ENCODE results near the gene PITX2. TPM values are rescaled to one million over a fixed set of nuclear protein-coding genes. Genes with fewer than 3 reads are reported as not detected.

The PITX2 gene
- polyA plus RNA-seq, 1 donor (not counting 4 experiments of a cell fraction or from before 2014, with no cell fraction given): not detected

- Histone ChIP-seq H3K36me3 (ENCODE audit: control insufficient read depth in 2 of 2, extremely low read depth in 1 of 2, insufficient read depth in 2 of 2, low read length in 2 of 2) (no peaks in the 10 kb centered on the region), H2AFZ (ENCODE audit: control insufficient read depth, low read length) (no peak overlapping the region), H3K4me1 (ENCODE audit: control insufficient read depth, extremely low read depth, insufficient read depth, low read length) (no peaks in the 10 kb centered on the region), H3K79me2 (ENCODE audit: control insufficient read depth, insufficient read depth, low read length) (no peaks in the 10 kb centered on the region), H3K27me3 (ENCODE audit: control insufficient read depth, extremely low read depth, insufficient read depth, low read length) (peaks cover 93% of the 10 kb centered on the region), H3K27ac (ENCODE audit: control insufficient read depth, insufficient read depth, low read length) (no peak overlapping the region), H3K9ac (ENCODE audit: control insufficient read depth, extremely low read depth, insufficient read depth, low read length) (no peak overlapping the region), H3K4me2 (ENCODE audit: control insufficient read depth, extremely low read depth, insufficient read depth, low read depth, low read length) (no peak overlapping the region), H3K9me3 (ENCODE audit: control insufficient read depth, low read depth, low read length) (peaks cover 2% of the 10 kb centered on the region), H3K4me3 (ENCODE audit: control insufficient read depth in 2 of 3, extremely low read depth in 1 of 3, insufficient read depth in 2 of 3, low read depth in 1 of 3, low read length in 3 of 3) (no peak overlapping the region), H4K20me1 (ENCODE audit: control insufficient read depth, extremely low read depth, insufficient read depth, low read length) (no peaks in the 10 kb centered on the region), H3K9me1 (ENCODE audit: control insufficient read depth, extremely low read depth, insufficient read depth, low read length) (no peaks in the 10 kb centered on the region)
- dilution Hi-C loops (cut with MboI; ENCODE audit: extremely low pct_ligation_motif_present, low sequenced_read_pairs): loop anchor here (25.0 kb wide), 1 partner anchor 325 kb away; no protein-coding TSS in a partner anchor
- TF ChIP-seq CTCF (optimal IDR thresholded peaks at IDR 0.05 in 1 of 3, IDR thresholded peaks at IDR 0.05 in 1 of 3, conservative IDR thresholded peaks at IDR 0.05 in 1 of 3; ENCODE audit: extremely low read depth in 1 of 3, insufficient read depth in 2 of 3, low read length in 3 of 3) (no peak), EZH2 (IDR thresholded peaks at IDR 0.05; ENCODE audit: low read length) (peak; percentile 26)
- FAIRE-seq (no peak), DNase-seq (ENCODE audit: low read depth, low spot score) (no peak)
These were observed 14.0 kb upstream of the PITX2 start for GRCh38 chr4:110636680-110637407.

- H2AFZ ChIP-seq (ENCODE audit: control insufficient read depth, low read length): no peak overlapping the region
- no peaks in the 10 kb centered on the region for H3K4me1 ChIP-seq (ENCODE audit: control insufficient read depth, extremely low read depth, insufficient read depth, low read length)
- TF ChIP-seq EZH2 (IDR thresholded peaks at IDR 0.05; ENCODE audit: low read length) (peak; percentile 15), CTCF (optimal IDR thresholded peaks at IDR 0.05 in 1 of 3, IDR thresholded peaks at IDR 0.05 in 1 of 3, conservative IDR thresholded peaks at IDR 0.05 in 1 of 3; ENCODE audit: extremely low read depth in 1 of 3, insufficient read depth in 2 of 3, low read length in 3 of 3) (no peak)
- peaks cover 91% of the 10 kb centered on the region for H3K27me3 ChIP-seq (ENCODE audit: control insufficient read depth, extremely low read depth, insufficient read depth, low read length)
- no peak for DNase-seq (ENCODE audit: low read depth, low spot score)
- no peak overlapping the region for H3K4me3 ChIP-seq (ENCODE audit: control insufficient read depth in 2 of 3, extremely low read depth in 1 of 3, insufficient read depth in 2 of 3, low read depth in 1 of 3, low read length in 3 of 3)
- H4K20me1 ChIP-seq (ENCODE audit: control insufficient read depth, extremely low read depth, insufficient read depth, low read length): no peaks in the 10 kb centered on the region
- no peak overlapping the region for H3K27ac ChIP-seq (ENCODE audit: control insufficient read depth, insufficient read depth, low read length)
- H3K9ac ChIP-seq (ENCODE audit: control insufficient read depth, extremely low read depth, insufficient read depth, low read length): no peak overlapping the region
- dilution Hi-C loops (cut with MboI; ENCODE audit: extremely low pct_ligation_motif_present, low sequenced_read_pairs): loop anchor here (25.0 kb wide), 1 partner anchor 326 kb away; no protein-coding TSS in a partner anchor
- no peak overlapping the region for H3K4me2 ChIP-seq (ENCODE audit: control insufficient read depth, extremely low read depth, insufficient read depth, low read depth, low read length)
- H3K9me1 ChIP-seq (ENCODE audit: control insufficient read depth, extremely low read depth, insufficient read depth, low read length): no peaks in the 10 kb centered on the region
- no peaks in the 10 kb centered on the region for H3K79me2 ChIP-seq (ENCODE audit: control insufficient read depth, insufficient read depth, low read length)
- no peak for FAIRE-seq
- peaks cover 2% of the 10 kb centered on the region for H3K9me3 ChIP-seq (ENCODE audit: control insufficient read depth, low read depth, low read length)
- H3K36me3 ChIP-seq (ENCODE audit: control insufficient read depth in 2 of 2, extremely low read depth in 1 of 2, insufficient read depth in 2 of 2, low read length in 2 of 2): no peaks in the 10 kb centered on the region
These were observed 13.3 kb upstream of the PITX2 start for GRCh38 chr4:110636171-110636679.

Data from keratinocyte (primary cell).